SK-N-SH treated with all-trans-retinoic acid at 6 μM for 48 hours (cell line): Measurements from ENCODE around the gene STMP1.
A peak's percentile ranks its signal among the peaks of the same experiment; 100 is the strongest.

ENCODE experiments used
- ATAC-seq: fragments of 200-7000 bp; cut with Tn5 transposase; 3 replicates; pipeline ENCODE4 v1.9.1; 2020; ENCODE audit warnings: mild to moderate bottlenecking, moderate library complexity
- ARNTL ChIP-seq: fragments of 450-650 bp; formaldehyde crosslinking; IDR thresholded peaks from 2 replicates; pipeline ENCODE4 v1.5.0; 2020; ENCODE audit warnings: low read depth, mild to moderate bottlenecking, moderate library complexity, borderline replicate concordance
- BACH2 ChIP-seq: fragments of 250-450 bp; sonication (Bioruptor Pico); IDR thresholded peaks from 2 replicates; pipeline ENCODE4 v1.9.0; 2021; ENCODE audit warnings: mild to moderate bottlenecking, borderline replicate concordance
- CREB5 ChIP-seq: fragments of 250-450 bp; sonication (Bioruptor Pico); IDR thresholded peaks from 2 replicates; pipeline ENCODE4 v1.5.1; 2020; ENCODE audit warnings: low read depth, mild to moderate bottlenecking, moderate library complexity
- CSDC2 ChIP-seq: fragments of 250-450 bp; sonication (Bioruptor Pico); IDR thresholded peaks from 2 replicates; pipeline ENCODE4 v1.5.0; 2020; ENCODE audit warnings: mild to moderate bottlenecking, moderate library complexity
- CSRNP3 ChIP-seq: fragments of 250-450 bp; sonication (Bioruptor Pico); IDR thresholded peaks from 2 replicates; pipeline ENCODE4 v1.5.1; 2021; ENCODE audit warnings: mild to moderate bottlenecking, moderate library complexity
- ESRRG ChIP-seq: fragments of 250-450 bp; sonication (Bioruptor Pico); IDR thresholded peaks from 2 replicates; pipeline ENCODE4 v1.6.1; 2021; ENCODE audit warnings: mild to moderate bottlenecking
- GLIS3 ChIP-seq: fragments of 250-450 bp; sonication (Bioruptor Pico); IDR thresholded peaks from 2 replicates; pipeline ENCODE4 v1.5.0; 2020; ENCODE audit warnings: mild to moderate bottlenecking, moderate library complexity
- ISL1 ChIP-seq: fragments of 250-450 bp; sonication (Bioruptor Pico); IDR thresholded peaks from 2 replicates; pipeline ENCODE4 v2.1.2; 2022; ENCODE audit warnings: mild to moderate bottlenecking, moderate library complexity
- OSR1 ChIP-seq: fragments of 250-450 bp; sonication (Bioruptor Pico); IDR thresholded peaks from 2 replicates; pipeline ENCODE4 v1.8.0; 2022; ENCODE audit warnings: moderate library complexity, mild to moderate bottlenecking, inconsistent platforms
- PATZ1 ChIP-seq: fragments of 250-450 bp; sonication (Bioruptor Pico); IDR thresholded peaks from 2 replicates; pipeline ENCODE4 v1.8.0; 2020; ENCODE audit warnings: mild to moderate bottlenecking, moderate library complexity, borderline replicate concordance
- PPARA ChIP-seq: fragments of 250-450 bp; sonication (Bioruptor Pico); IDR thresholded peaks from 2 replicates; pipeline ENCODE4 v1.5.0; 2020; ENCODE audit warnings: mild to moderate bottlenecking, borderline replicate concordance
- RARB ChIP-seq: fragments of 250-450 bp; sonication (Bioruptor Pico); IDR thresholded peaks from 2 replicates; pipeline ENCODE4 v1.8.0; 2021; ENCODE audit warnings: mild to moderate bottlenecking, moderate library complexity
- TCF4 ChIP-seq: fragments of 250-450 bp; sonication (Bioruptor Pico); IDR thresholded peaks from 2 replicates; pipeline ENCODE4 v1.8.0; 2021; ENCODE audit warnings: mild to moderate bottlenecking, moderate library complexity, borderline replicate concordance
- TOX ChIP-seq: fragments of 250-450 bp; sonication (Bioruptor Pico); IDR thresholded peaks from 2 replicates; pipeline ENCODE4 v1.8.0; 2021; ENCODE audit warnings: mild to moderate bottlenecking, moderate library complexity, borderline replicate concordance
- TSHZ2 ChIP-seq: fragments of 250-450 bp; sonication (Bioruptor Pico); IDR thresholded peaks from 2 replicates; pipeline ENCODE4 v1.5.0; 2020; ENCODE audit warnings: mild to moderate bottlenecking, moderate library complexity
- ZC3H10 ChIP-seq: fragments of 250-450 bp; sonication (Bioruptor Pico); IDR thresholded peaks from 2 replicates; pipeline ENCODE4 v1.5.1; 2021; ENCODE audit warnings: mild to moderate bottlenecking, moderate library complexity
- ZFP3 ChIP-seq: fragments of 250-450 bp; sonication (Bioruptor Pico); IDR thresholded peaks from 2 replicates; pipeline ENCODE4 v1.5.0; 2020; ENCODE audit warnings: mild to moderate bottlenecking, moderate library complexity
- ZFP30 ChIP-seq: fragments of 450-650 bp; formaldehyde crosslinking; IDR thresholded peaks from 2 replicates; pipeline ENCODE4 v1.5.0; 2022; ENCODE audit warnings: mild to moderate bottlenecking, moderate library complexity
- ZNF565 ChIP-seq: fragments of 450-650 bp; formaldehyde crosslinking; conservative IDR thresholded peaks from 2 replicates; pipeline ENCODE4 v1.5.0; 2020; ENCODE audit warnings: low read depth, mild to moderate bottlenecking, moderate library complexity
- ZNF70 ChIP-seq: fragments of 450-650 bp; formaldehyde crosslinking; IDR thresholded peaks from 2 replicates; pipeline ENCODE4 v1.5.0; 2020; ENCODE audit warnings: mild to moderate bottlenecking, moderate library complexity
- ZNF8 ChIP-seq: fragments of 450-650 bp; formaldehyde crosslinking; IDR thresholded peaks from 2 replicates; pipeline ENCODE4 v1.5.0; 2020; ENCODE audit warnings: mild to moderate bottlenecking, moderate library complexity

The STMP1 gene

GRCh38 chr7:135678612-135679575, 16.6 kb downstream of the STMP1 start (continued):
- TF ChIP-seq CSRNP3 (CRISPR knock-in tag) (no peak), ISL1 (CRISPR knock-in tag) (peak; percentile 91), PPARA (CRISPR knock-in tag) (no peak), ESRRG (CRISPR knock-in tag) (no peak), ZNF565 (no peak), ZNF8 (CRISPR knock-in tag) (no peak), CSDC2 (CRISPR knock-in tag) (0 out of 2 replicates have a peak, but pooled peaks have one; percentile 50), ZC3H10 (peak; percentile 61; the same call in 1 of the 2 replicates)

GRCh38 chr7:135681762-135682161, 19.4 kb downstream of the STMP1 start:
- no peak for ATAC-seq
- no peak for TF ChIP-seq TOX (CRISPR knock-in tag)
- no peak for TF ChIP-seq ESRRG (CRISPR knock-in tag)
- TF ChIP-seq ARNTL (CRISPR knock-in tag), result no peak
- TF ChIP-seq ISL1 (CRISPR knock-in tag), result no peak
- TF ChIP-seq TSHZ2 (CRISPR knock-in tag), result no peak
- TF ChIP-seq ZFP3 (CRISPR knock-in tag), result no peak
- no peak for TF ChIP-seq CSDC2 (CRISPR knock-in tag)
- TF ChIP-seq OSR1 (CRISPR knock-in tag), result no peak
- no peak for TF ChIP-seq ZFP30 (CRISPR knock-in tag)
- TF ChIP-seq ZC3H10, result no peak
- no peak for TF ChIP-seq CREB5 (CRISPR knock-in tag)
- no peak for TF ChIP-seq ZNF565
- no peak for TF ChIP-seq BACH2
- TF ChIP-seq ZNF70 (CRISPR knock-in tag), result no peak
- no peak for TF ChIP-seq PPARA (CRISPR knock-in tag)
- no peak for TF ChIP-seq CSRNP3 (CRISPR knock-in tag)
- TF ChIP-seq RARB (CRISPR knock-in tag), result no peak
- no peak for TF ChIP-seq GLIS3 (CRISPR knock-in tag)

GRCh38 chr7:135682191-135682590, 19.9 kb downstream of the STMP1 start:
- no peak for ATAC-seq
- no peak for TF ChIP-seq ZFP30 (CRISPR knock-in tag)
- TF ChIP-seq TCF4 (CRISPR knock-in tag), result no peak
- no peak for TF ChIP-seq ZFP3 (CRISPR knock-in tag)
- TF ChIP-seq PATZ1 (CRISPR knock-in tag), result no peak
- no peak for TF ChIP-seq PPARA (CRISPR knock-in tag)
- no peak for TF ChIP-seq CSDC2 (CRISPR knock-in tag)
- TF ChIP-seq ARNTL (CRISPR knock-in tag), result no peak
- TF ChIP-seq ZNF8 (CRISPR knock-in tag), result no peak
- TF ChIP-seq TOX (CRISPR knock-in tag), result no peak
- TF ChIP-seq OSR1 (CRISPR knock-in tag), result no peak
- TF ChIP-seq ZNF565, result no peak
- no peak for TF ChIP-seq ISL1 (CRISPR knock-in tag)
- TF ChIP-seq CREB5 (CRISPR knock-in tag), result no peak
- no peak for TF ChIP-seq ESRRG (CRISPR knock-in tag)
- TF ChIP-seq TSHZ2 (CRISPR knock-in tag), result no peak
